Measurements from ENCODE around the gene NDUFS7. TPM values are rescaled to one million over a fixed set of nuclear protein-coding genes. Genes with fewer than 3 reads are reported as not detected.

Gene NDUFS7
- polyA plus RNA-seq, 4 donors: 50.1 to 105 (median 55.7) TPM

DNA sequence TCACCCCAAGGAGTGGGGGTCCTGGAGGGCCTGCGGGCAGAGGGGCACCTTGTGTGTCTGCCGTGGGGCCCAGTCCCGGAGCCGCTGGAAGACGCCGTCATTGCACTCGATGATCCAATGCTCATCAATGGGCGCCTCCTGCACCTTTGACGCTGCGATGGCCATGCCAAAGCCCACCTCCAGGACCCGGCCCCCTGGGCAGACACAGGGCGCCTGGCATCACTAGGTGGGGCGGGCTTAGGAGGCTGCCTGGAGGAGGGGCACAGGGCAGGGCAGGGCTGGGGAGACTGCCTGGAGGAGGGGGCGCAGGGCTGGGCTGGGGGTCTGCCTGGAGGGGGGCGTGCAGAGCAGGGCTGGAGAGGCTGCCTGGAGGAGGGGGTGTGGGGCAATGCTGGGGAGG lies 16.0 kb downstream of the NDUFS7 start:
- DNase-seq (ENCODE audit: low read depth in 4 of 4, low spot score in 3 of 4): no peak

DNA sequence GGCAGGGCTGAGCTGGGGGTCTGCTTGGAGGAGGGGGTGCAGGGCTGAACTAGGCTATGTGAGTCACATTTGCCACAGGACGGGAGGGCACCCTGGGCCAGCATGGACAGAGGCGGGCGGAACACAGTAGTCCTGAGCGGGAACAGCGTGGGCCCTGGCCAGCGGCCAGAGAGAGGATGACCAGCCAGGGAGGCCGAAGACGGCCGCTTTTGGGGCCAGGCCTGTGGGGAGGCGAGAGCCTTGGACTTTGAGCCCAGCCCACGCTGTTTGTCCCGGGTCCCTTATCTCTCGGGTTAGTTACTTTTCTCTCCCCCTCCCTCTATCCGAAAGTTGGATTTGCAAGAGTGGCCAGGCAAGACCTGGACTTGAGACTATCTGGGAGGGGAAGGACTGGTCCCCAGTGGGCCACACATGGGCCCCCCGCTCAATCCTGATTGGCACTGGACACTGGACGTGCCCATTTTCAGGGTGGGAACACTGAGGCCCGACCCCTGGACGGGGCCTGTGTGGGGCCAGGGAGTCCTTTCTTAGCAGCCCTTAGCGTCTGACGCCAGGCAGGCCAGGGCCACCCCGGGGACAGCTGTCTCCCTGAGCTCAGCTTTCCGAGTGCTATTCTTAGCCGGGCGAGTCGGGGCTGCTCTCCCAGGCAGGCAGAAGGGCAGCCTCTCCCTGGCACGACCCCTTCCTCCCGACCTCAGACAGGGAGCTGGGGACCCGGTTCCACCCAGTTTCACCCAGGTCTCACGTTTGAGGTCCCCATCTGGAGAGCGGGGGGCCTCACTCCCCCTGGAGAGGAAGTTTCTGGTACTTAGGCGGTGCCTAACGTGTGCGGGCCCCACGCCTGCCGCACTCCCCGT lies 16.8 kb downstream of the NDUFS7 start:
- DNase-seq (ENCODE audit: low read depth in 4 of 4, low spot score in 3 of 4): no peak

DNA sequence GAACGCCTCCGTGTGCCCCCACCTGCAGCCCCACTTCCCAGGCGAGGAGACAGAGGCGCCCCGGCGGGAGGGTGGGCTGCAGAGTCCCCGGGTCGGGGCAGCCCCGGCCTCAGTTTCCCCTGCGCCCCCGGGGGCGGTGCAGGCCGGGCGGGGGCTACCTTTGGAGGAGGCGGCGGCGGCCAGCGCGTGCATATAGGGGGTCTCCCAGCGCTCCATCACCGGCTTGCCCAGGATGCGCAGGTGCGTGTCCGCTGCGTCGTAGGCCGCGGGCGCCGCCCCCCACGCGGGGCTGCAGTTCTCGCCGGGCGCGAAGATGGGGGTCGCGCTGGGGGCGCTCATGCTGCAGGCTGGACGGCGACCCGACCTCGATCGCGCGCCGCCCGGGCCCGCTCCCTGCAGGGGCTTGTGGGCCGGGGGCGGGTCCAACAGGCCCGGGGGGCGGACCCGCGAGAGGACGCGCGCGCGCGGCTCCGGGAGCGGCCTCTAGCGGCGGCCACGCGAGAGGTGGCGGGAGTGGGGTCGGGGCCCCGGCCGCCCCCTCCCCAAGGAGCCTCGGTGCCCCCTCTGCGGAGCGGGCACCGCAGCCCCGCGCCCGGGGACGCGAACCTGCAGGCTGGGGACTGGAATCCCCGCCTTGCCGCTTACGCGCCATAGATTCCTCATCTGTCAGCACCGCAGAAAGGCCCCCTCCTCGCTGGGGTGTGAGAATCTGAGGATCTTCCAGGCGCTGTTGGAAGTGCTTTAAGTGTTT lies 17.6 kb downstream of the NDUFS7 start, which contains the start of gene GAMT:
Gene GAMT, minus strand, starts transcription at position 405 of the 751 bp plus-strand sequence. Its CDS starts 66 bp downstream, at position 339.
- DNase-seq (ENCODE audit: low read depth in 4 of 4, low spot score in 3 of 4): no peak

DNA sequence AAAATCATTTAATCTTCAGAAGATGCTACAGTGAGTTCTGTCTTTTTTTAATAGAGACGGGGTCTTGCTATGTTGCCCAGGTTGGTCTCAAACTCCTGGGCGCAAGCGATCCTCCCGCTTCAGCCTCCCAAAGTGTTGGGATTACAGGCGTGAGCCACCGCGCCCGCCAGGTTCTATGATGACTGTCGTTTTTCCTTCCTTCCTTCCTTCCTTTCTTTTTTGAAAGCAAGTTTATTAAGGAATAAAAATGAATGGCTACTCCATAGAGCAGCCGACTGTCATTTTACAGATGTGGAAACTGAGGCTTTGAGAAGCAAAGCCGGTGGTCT lies 18.1 kb downstream of the NDUFS7 start:
- DNase-seq (ENCODE audit: low read depth in 4 of 4, low spot score in 3 of 4): no peak

DNA sequence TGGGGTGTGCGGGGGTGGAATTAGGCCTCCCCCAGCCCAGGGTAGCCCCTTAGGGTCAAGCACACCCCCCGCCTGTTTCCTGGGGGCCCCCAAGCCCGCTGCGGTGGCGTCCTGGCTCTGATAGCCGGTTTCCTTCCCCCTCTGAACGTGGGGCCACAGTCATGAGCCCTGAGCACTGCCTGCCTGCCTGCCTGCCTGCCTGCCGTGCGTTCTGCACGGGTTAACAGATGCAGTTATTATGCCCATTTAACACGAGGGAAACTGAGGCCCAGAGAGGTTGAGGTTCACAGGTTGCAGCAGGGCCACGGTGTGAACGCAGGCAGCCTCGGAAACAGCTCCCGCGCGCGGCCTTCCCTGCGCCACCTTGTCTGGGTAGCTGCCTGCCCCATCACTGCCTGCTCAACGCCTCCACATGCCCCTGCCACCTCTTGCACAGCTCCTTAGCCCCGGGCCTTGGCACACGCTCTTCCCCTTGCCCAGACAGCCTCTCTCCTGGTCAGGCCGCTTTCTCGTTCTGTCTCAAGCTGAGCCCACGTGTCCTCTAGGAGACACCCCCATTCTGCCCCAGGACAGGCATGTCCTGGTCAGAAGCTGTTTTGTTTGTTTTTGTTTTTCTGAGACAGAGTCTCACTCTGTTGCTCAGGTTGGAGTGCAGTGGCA lies 18.8 kb downstream of the NDUFS7 start:
- no peak for DNase-seq (ENCODE audit: low read depth in 4 of 4, low spot score in 3 of 4)

DNA sequence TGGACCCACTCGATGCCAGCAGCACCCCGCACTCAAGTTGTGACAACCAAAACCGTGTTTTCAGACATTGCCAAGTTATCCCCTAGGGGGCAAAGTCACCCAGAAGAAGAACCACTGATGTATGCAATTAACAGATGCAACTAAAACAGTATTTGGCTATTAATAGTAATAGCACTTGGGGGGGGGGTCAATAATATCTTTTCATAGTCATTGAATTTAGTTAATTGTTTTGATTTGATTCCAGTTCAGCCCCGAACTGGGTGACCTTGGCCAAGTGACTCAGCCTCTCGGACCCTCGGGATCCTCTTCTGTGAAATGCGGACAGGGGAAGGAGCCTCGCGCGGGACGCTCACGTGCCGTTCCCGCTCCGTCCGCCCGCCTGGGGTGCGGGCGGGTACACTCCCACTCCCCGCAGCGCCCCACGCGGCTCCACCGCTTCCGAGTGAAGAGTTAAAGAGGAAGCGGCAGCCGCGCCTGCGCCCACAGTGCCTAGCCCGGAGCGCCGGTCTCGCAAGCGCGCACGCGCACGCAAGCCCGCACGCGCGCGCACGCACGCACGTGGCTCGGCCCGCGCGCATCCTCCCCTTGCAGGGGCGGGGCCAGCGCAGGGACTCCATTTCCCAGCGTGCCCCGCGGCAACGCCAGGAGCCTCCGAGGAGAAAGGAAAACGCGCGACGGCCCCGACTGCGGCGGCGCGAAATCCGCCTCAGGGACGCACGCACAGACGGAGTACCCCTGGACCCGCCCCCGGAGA lies 23.2 kb downstream of the NDUFS7 start:
- DNase-seq (ENCODE audit: low read depth in 4 of 4, low spot score in 3 of 4): peak; percentile 97 to 98 (median 98)

DNA sequence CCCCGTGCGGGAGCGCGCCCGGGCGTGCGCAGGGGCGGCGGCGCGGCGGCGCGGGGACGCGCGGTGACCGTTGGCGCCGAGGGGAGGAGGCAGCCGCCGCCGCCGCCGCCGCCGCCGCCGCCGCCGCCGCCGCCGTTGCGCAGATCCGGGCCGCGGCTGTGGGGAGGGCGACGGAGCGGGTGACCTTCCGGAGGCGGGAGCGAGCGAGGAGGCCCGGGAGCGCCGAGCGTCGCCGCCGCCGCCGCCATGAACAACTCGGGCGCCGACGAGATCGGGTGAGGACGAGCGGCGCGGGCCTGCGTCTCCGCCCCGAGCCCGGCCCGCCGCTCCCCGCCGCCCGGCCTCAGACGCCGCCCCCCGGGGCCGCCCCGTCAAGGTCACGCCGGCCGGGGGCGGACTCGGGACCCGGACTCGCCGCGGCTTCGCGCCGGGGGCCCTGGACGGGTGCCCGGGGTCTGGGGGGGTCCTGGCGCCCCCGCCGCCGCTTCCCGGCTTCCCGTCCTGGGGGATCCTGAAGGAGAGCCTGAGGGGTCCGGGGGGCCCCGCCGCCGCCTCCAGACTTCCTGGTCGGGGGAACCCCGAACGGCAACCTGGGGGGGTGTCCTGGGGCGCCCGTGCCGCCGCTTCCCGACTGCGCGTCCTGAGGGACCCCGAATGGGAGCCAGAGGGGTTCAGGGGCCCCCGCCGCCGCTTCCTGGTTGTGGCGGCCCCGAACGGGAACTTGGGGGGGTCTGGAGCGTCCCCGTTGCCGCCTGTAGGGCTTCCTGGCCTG lies 24.0 kb downstream of the NDUFS7 start, which contains the start of gene DAZAP1:
Gene DAZAP1, plus strand, starts transcription at position 59 of the 772 bp plus-strand sequence. Its CDS starts 188 bp downstream, at position 247.
- DNase-seq (ENCODE audit: low read depth in 4 of 4, low spot score in 3 of 4): no peak

DNA sequence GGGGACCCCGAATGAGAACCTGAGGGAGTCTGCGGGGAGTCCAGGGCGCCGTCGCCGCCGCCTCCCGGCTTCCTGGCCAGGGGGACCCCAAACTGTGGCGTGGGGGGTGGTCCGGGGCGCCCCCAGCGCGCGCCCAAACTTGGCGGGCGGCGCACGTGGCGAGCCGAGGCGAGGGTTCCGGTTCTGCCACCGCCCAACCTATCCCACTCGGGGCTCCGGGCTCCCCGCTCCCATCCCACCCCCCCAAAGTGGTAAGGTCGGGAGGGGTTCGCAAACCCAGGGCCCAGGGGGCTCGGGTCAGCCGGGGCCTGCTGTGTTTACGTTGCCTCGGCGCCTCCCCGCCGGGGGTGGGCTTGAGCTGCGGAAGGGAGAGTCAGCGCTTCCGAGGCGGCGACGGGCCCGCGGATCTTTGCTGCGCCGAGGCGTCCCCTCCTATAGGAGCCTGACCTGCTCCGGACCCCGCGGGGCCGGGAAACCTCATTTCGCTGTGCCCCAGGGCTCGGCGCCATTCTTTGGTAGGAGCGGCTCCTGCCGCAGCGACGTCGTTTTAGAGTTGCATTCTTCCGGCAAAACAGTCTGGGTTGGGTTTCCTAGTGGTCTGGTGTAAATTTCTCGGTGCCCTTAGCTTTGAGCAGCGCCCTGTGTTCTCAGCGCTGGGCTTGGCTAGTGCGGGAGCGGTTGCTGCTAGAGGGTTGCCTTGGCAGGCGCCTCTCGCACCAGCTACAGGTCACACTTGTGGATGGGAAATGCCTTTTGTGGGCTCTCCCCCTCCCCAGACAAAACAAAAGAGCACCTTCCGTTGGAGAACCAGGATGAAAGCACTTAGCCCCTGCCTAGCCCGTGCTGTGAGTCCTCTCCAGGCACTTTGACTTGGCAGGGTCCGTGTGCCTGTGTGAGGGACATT lies 24.8 kb downstream of the NDUFS7 start:
- DNase-seq (ENCODE audit: low read depth in 4 of 4, low spot score in 3 of 4): no peak

DNA sequence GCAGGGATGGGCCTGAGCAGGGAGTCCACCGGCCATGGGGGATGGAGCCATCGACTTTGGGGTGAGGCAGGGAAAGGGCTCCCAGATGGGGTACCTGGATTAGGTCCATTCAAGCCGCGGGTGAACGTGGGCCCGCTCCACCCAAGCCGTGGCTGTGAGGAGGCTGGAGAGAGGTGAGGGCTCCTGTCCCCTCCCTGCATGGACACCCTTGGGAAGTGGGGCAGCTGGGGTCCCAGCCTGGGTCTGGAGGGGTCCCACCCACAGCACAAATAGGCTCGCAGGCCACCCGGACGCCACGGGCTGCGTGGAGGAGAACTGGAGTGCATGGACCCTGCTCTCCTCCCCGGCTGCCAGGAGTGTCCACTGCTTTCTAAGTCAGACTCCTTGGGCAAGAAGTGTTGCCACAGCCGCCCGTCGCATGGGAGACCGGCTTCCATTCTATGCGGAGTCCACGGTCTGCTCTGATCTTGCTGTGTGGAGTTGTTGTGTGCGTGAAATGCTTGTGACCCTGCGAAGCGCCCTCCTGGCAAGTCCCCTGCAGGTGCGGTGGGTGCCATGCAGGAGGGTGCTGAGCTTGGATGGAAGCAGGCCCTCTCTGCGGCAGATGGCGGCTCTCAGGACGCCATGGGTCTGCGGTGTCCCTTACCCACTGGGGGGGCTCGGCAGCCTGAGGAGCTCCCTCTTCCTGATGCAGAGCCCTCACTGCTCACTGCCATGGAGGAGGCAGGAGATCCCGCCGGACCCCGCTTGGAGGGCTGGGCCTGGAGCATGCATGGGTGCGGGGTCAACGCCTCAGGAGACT lies 25.7 kb downstream of the NDUFS7 start:
- no peak for DNase-seq (ENCODE audit: low read depth in 4 of 4, low spot score in 3 of 4)

DNA sequence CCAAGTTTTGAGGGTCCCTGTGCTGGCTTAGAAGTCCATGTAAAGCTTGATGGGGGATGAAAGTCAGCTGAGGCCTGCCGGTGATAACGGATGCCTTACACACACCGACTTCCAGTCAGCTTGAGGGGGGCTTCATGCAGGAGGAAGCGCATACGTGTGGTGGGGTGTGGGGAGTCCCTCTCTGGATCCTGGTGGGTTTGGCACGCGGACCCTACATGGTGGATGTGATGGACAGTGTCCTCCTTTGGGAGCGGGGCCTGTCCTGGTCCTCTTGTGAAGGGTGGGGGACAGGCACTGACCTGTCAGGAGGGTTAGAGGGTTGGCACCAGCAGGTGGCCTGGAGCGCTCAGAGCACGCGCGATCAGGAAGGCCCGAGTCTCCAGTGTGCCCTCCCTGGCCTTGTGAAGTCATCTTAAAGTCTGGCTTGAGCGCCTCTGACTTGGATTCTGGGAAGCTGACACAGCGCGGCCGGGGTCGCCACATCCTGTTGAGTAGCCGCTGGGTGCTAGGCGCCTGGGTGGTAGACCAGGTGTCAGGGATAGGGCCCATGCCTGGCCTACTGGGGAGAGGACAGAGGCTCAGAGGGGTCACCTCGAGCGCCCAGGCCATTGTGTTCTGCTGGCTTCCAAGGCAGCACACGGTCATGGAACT lies 26.6 kb downstream of the NDUFS7 start:
- DNase-seq (ENCODE audit: low read depth in 4 of 4, low spot score in 3 of 4): no peak

DNA sequence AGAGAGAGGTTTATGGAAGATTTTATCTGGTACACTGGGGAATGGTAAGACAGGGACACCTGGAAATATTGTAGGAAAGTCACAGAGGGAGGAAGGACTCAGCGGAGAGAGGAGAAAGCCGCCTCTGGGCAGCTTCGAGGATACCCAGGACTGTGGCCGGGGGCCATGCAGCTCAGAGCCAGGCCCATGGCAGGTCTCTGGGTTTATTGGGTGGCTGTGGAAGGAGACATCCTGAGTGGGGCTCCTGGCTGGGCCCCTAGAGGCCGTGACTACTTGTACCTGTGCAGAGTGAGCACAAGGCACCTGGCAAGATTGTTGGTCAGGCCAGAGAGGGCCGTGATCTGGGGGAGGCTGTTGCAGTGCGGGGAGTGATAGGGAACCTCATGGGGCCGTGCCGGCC lies 27.1 kb downstream of the NDUFS7 start:
- no peak for DNase-seq (ENCODE audit: low read depth in 4 of 4, low spot score in 3 of 4)

DNA sequence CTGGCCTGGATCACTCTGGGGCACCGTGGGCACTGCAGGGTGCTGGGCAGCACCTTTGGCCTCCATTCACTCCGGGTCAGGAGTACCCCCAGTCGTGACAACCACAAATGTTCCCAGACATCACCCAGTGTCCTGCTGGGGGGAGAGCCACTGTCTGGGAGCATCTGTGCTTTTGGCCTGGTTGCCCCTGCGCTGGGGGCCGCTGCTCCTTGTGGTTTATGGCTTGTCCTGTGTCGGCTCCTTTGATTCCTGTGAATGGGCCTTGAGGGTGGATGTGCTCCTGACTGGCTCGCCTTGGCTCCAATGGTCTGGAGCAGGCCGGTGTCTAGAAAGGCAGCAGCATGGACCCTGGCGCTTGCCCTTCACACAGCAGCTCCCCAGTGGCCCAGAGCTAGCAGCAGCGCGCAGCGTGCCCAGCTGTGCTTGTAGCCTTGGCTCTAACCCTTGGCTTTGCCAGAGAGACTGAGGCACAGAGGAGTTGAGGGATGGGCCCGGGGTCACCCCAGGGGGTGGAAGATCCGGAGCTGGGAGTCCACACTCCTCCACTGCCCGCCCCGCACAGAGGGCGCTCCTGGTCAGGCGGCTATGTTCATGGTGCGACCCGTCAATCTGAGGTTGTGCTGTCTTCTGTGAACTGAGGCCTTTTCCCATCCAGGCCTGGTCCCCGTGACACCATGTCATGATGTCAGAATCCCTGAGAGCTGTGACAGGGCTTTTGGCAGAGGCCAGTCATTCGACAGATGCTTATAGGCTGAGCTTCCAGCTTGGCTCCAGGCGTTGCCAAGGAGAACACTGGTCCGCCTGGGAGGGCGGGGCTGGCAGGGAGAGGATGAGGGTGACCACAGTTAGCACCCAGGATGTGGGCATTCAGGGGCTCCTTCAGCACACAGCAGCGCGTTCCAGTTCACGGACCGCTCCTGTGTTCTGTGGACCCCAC lies 27.8 kb downstream of the NDUFS7 start:
- DNase-seq (ENCODE audit: low read depth in 4 of 4, low spot score in 3 of 4): no peak

DNA sequence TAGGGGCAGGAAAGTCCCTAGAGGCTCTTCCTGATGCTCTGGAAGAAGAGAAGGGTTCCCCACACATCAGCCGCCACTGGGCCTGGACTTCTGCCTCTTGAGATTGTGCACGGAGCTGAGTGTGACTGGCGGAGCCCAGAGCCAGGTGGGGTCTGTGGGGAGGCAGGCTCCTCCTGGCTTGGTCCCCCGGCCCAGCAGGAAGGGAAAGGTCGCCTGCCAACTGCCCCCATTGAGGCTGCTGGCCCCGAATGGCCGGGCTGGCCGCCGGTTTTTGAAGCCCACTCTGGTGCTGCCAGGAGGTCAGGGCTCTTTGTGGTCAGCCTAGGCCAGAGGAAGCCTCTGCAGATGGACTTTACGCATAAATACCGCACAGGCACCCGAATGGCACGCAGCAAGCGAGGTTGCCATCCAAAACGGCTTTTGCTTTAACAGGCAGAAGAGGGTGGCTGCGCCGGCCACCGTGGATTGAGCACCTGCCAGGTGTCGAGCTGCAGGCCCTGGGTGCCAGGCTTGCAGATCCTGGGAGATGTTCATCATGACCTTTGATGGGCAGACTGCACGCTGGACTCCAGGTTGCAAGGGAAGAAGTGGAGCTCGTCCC lies 28.7 kb downstream of the NDUFS7 start:
- no peak for DNase-seq (ENCODE audit: low read depth in 4 of 4, low spot score in 3 of 4)

DNA sequence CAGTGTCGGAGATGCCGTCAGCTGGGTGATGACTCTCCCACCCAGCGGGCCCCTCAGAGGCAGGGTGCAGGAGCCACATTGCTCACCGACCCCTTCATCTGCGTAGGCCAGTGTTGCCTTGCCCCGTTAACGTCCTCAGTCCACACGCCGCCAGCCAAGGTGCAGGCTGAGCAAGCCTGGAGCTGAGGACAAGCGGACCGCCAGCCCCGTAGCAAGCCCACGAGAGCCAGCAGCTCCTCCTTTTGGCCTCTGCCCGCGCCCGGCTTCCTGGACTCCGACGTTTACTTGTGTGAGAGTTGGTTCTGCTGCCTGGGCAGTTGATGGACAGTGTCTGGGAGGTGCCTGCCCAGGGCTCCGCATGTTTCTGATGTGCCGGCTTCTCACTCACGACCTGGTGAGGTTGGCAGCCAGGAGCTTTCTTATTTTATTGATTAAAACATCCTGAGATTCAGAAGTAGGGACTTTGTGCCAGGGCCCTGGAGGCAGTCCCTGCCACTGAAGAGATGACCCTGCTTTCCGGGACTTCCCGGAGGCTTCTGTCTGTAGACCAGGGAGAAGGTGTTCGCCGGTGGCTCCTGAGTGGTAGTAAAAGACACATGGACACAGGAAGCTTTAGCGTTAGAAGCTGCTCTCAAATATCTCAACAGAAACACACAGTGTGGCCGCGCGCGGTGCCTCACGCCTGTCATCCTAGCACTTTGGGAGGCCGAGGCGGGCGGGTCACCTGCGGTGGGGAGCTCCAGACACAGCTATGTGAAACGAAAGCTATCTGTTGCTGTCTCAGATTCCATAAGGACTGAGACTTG lies 29.5 kb downstream of the NDUFS7 start:
- no peak for DNase-seq (ENCODE audit: low read depth in 4 of 4, low spot score in 3 of 4)
